ENCODE data around the gene CNTNAP2.
A peak's percentile ranks its signal among the peaks of the same experiment; 100 is the strongest.

CNTNAP2 gene

GRCh38 chr7:147429961-147430360 is 1313.4 kb downstream of the CNTNAP2 start:
- DNase-seq, result no peak

DNA sequence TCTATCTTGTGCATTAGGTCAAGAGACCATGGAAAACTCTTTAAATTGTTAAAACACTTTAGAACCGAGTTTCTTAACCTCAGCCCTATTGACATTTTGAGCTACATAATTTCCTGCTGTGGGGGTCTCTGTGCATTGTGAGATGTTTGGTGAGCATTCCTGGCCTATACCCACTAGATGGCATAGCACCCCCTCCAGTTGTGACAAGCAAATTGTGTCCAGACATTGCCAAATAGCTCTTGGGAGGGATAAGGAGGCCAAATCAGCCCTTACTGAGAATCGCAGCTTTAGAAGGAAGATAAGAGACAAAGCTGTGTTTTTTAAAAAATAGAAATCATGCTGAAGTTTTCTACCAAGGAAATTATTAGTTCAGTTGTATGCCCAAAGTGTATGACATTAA is 1315.5 kb downstream of the CNTNAP2 start:
- peak; percentile 14 for DNase-seq

GRCh38 chr7:147432576-147432975 is 1316.0 kb downstream of the CNTNAP2 start:
- no peak for DNase-seq

DNA sequence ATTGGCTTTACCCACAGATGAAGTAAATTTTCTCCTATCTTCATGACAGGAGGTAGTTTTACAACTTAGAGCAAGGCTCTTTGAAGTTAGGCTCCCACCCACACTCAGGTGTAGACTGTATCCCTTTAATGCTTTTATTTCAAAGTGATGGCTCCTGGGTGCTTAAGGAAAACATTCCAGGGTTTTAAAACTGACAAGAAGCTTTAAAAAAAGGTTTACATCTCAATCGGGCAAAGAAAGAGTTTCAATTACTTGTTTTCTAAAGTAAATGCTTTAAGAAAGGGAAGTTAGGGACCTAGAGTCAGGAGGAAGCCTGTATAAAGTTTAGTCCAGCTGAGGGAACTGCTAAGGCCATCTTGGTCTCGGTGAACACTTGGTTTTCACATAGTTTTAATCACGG is 1320.1 kb downstream of the CNTNAP2 start:
- DNase-seq, result no peak

GRCh38 chr7:147438216-147438615 is 1321.6 kb downstream of the CNTNAP2 start:
- no peak for DNase-seq

- no peak for DNase-seq
Observed at GRCh38 chr7:147443942-147444341, 1327.3 kb downstream of the CNTNAP2 start.

DNA sequence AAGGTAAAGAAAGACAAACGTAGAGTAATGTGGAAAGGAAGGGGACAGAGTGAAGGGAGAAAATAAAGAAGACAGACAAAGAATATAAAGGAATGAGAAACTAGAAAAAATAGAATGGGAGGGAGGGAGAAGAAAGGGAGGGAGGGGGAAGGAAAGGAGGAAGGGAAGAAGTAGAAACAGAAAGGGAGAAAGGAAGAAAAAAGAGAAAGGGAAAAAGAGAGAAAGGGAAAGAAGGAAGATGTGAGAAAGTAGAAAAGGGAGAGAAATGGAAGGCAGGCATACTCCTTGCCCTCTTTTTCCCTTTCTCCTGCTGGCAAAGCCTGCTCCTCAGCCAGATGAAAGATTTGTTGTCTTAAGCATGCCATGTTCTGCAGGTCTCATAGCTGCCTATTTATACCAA is 1336.2 kb downstream of the CNTNAP2 start:
- DNase-seq, result no peak

DNA sequence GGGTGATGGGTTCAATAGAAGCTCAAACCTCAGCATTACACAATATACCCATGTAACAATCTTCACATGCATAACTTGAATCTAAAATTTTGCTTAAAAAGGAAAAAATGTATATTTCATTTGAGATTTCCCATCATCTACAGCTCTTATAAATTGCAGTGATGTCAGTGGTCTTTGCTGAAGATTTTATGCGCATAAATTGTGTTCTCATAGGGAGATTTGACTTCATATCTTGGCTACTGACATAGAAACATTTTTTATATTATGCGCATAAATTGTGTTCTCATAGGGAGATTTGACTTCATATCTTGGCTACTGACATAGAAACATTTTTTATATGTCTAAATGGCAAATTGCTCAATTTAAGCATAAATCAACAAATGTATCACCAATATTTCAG is 1348.6 kb downstream of the CNTNAP2 start:
- no peak for DNase-seq

- DNase-seq, result no peak
Observed at GRCh38 chr7:147472556-147472955, 1356.0 kb downstream of the CNTNAP2 start.

DNA sequence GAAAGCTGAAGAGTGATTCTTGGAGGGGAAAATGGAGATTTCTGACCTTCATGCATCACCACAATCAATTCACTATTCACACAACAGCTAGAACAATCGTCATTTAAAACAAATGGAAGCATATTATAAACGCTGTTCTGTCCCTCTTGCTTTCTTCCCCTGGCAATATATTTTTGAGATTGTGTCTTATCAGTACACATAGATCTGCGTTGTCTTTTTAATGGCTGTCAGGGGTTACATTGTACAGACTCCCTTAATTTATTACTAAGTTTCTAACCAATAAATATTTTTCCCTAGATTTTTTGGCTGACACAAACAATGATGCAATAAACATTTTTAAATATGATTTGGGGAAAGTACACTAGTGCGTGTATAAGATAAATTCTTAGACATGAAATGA is 1358.3 kb downstream of the CNTNAP2 start:
- DNase-seq, result no peak

DNA sequence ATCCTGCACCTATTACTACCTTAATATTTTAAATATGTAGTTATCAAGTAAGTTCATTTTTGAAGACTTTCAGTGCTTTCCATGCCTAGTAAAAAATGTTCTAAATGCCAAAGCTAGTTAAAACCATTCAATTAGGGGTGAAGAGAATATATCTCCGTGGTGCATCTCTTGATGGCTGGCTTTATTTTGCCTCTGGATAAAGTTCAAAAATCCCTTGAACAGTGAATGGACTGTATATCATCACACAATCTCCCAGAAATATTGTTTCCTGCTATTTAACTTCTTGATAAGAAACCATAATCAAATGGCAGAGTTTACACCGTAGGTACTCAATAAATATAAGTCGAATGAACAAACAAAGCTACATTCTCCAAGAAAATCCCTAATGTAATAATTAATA is 1360.9 kb downstream of the CNTNAP2 start:
- no peak for DNase-seq

DNA sequence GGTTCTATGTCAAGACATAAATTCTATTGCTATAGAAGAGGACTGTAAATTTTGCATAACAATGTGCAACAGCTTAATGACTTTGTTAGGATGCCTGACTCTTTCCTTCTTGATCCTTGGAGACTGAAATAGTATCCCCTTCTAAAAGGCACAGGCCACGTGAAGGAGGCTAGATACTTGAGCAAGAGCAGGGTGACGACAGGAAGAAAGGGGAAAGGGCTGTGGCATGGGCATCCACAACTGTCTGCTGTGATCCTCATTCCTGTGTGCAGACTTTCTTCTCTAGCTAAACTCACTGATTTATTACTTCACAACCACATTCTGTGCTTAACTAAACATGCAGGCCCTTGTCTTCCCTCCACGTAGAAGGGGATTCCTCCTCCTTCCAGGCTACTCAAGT is 1362.2 kb downstream of the CNTNAP2 start:
- no peak for DNase-seq

DNA sequence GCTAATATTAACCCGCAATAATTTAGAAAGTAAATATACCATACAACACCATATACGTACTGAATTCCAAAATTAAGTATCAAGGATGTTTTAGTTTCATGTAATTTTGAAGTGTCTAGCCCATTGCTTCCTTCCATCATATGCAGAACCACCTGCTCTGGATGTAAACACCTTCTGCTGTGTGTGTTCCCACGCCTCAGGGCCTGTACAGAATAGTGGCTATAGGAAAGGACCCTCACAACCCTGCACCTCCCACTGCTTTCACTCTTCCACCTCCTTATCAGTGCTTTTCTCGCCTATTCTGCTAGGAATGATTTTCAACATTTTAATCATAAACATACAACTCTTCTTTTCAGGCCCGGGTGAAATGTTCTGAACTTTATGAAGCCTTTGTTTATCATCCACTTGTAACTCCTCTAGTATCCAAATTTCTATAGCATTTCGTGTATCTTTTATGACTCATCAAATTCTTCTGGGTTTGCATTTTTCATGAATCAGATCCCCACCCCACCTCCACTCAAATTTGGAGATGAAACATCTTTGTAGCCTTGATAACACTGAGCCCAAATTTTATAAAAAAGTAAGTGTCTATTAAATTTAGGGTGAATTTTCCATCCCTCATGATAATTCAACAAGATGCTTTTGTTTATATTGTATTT is 1367.2 kb downstream of the CNTNAP2 start:
- no peak for DNase-seq

DNA sequence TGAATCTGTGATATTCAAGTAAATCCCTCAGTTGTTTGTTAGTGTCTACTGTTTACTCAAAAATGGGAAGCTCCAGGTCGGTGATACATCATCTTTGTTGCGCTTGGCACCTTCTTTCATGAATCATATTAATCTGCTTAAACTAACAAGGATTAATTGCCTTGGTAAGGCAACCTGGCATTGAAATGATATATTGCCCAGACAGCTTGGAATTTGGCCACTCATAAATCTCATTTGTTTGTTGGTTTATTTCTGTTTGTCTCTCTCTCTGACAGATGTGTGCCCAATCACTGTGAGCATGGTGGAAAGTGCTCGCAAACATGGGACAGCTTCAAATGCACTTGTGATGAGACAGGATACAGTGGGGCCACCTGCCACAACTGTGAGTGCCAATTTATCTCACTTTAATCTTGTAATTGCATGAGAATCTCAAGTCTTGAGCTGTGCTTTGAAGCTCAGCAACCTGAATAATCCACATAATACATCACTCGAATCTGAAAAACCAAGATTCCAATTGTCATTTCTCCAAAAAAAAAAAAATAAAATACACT is 1369.1 kb downstream of the CNTNAP2 start:
- no peak for DNase-seq

DNA sequence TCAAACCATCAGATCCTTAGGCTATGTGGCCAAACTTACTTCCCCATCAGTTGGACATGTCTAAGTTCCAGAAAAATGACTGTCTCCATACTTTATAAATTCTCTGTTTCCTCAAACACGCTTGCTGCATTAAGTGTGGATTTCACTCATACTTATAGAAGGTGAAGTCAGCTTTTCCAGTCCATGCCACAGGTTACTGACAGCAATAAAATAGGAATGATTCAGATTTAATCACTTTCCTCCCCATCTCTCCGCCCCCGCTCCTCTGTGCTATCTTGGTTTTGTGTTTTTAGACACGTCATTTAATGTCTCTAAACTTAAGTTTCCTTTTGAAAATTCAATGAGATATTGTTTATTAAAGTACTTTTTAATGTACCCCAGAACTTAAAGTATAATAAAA is 1376.0 kb downstream of the CNTNAP2 start:
- DNase-seq, result no peak

GRCh38 chr7:147496209-147496608 is 1379.6 kb downstream of the CNTNAP2 start:
- no peak for DNase-seq

DNA sequence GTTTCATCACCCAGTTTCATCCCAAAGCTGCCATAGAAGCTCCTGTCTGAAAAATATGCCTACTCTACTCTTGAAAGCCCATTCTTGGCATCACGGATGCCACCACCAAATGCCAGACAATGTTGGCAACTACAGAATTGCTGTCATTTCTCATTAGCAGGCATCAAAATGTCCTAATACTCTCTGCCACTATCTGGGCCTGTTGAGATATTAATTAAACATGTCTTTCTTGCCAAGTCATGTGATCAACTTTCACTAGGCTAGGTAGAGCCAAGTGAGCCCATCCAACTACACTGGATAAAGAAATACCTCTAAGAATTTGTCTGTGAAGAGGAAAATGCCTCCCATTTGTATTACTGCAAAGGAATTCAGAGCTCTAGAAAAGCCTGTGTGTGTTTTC is 1380.6 kb downstream of the CNTNAP2 start:
- no peak for DNase-seq

DNA sequence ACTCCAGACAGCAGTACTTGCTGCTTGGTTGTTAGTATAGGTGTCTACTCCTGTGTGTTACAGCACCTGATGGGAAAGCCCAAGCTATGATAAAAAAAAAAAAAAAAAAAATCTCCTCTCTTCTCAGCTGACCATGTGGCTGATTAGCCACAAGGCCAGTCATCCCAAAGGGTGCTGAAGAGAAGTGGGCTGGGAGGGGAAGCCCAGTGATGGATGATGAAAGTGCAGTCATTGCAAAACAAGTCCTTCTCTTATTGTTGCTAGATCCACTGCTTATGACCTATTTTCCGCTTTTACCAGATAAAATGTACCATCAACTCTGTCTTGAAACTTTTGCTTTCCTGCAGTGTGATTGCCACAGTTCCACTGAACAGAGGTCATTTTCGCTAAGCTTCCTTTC is 1381.5 kb downstream of the CNTNAP2 start:
- DNase-seq, result no peak

- DNase-seq, result no peak
Observed at GRCh38 chr7:147509035-147509501, 1392.5 kb downstream of the CNTNAP2 start.

GRCh38 chr7:147509541-147510200 is 1393.1 kb downstream of the CNTNAP2 start:
- DNase-seq, result no peak

- DNase-seq, result no peak
Observed at GRCh38 chr7:147510201-147510542, 1393.6 kb downstream of the CNTNAP2 start.

- no peak for DNase-seq
Observed at GRCh38 chr7:147510923-147511322, 1394.3 kb downstream of the CNTNAP2 start.

GRCh38 chr7:147513451-147513850 is 1396.8 kb downstream of the CNTNAP2 start:
- DNase-seq, result peak; percentile 47

GRCh38 chr7:147516391-147516790 is 1399.8 kb downstream of the CNTNAP2 start:
- DNase-seq, result no peak

- DNase-seq, result no peak
Observed at GRCh38 chr7:147519062-147519461, 1402.5 kb downstream of the CNTNAP2 start.
